Measurements from ENCODE around the gene NUDT14.

NUDT14 gene

GRCh38 chr14:105212541-105213300 is 31.6 kb upstream of the NUDT14 start:
- DNase-seq (ENCODE audit: low read depth): no peak

GRCh38 chr14:105211758-105212089 is 30.6 kb upstream of the NUDT14 start:
- no peak for DNase-seq (ENCODE audit: low read depth)

- DNase-seq (ENCODE audit: low read depth): no peak
Measured at GRCh38 chr14:105211086-105211757, 30.1 kb upstream of the NUDT14 start.

- DNase-seq (ENCODE audit: low read depth): no peak
Measured at GRCh38 chr14:105210266-105211025, 29.3 kb upstream of the NUDT14 start.

GRCh38 chr14:105209646-105210045 is 28.5 kb upstream of the NUDT14 start:
- DNase-seq (ENCODE audit: low read depth): no peak

GRCh38 chr14:105209091-105209490 is 28.0 kb upstream of the NUDT14 start:
- no peak for DNase-seq (ENCODE audit: low read depth)

GRCh38 chr14:105208738-105209075 is 27.6 kb upstream of the NUDT14 start:
- no peak for DNase-seq (ENCODE audit: low read depth)

GRCh38 chr14:105207996-105208737 is 27.1 kb upstream of the NUDT14 start:
- DNase-seq (ENCODE audit: low read depth): no peak

- DNase-seq (ENCODE audit: low read depth): no peak
Measured at GRCh38 chr14:105207460-105207901, 26.4 kb upstream of the NUDT14 start.

- DNase-seq (ENCODE audit: low read depth): no peak
Measured at GRCh38 chr14:105206873-105207272, 25.8 kb upstream of the NUDT14 start.

- DNase-seq (ENCODE audit: low read depth): no peak
Measured at GRCh38 chr14:105205673-105206208, 24.6 kb upstream of the NUDT14 start.

- DNase-seq (ENCODE audit: low read depth): no peak
Measured at GRCh38 chr14:105204931-105205672, 24.0 kb upstream of the NUDT14 start.

- DNase-seq (ENCODE audit: low read depth): no peak
Measured at GRCh38 chr14:105204206-105204930, 23.3 kb upstream of the NUDT14 start.

- DNase-seq (ENCODE audit: low read depth): no peak
Measured at GRCh38 chr14:105203701-105204100, 22.6 kb upstream of the NUDT14 start.

- DNase-seq (ENCODE audit: low read depth): peak; percentile 44
Measured at GRCh38 chr14:105203057-105203531, 22.0 kb upstream of the NUDT14 start.

- no peak for DNase-seq (ENCODE audit: low read depth)
Measured at GRCh38 chr14:105201925-105202513, 20.9 kb upstream of the NUDT14 start.

- no peak for DNase-seq (ENCODE audit: low read depth)
Measured at GRCh38 chr14:105201156-105201924, 20.2 kb upstream of the NUDT14 start.

- DNase-seq (ENCODE audit: low read depth): no peak
Measured at GRCh38 chr14:105200641-105201040, 19.5 kb upstream of the NUDT14 start.

- no peak for DNase-seq (ENCODE audit: low read depth)
Measured at GRCh38 chr14:105200074-105200473, 19.0 kb upstream of the NUDT14 start.

All from activated gamma-delta T cell treated with anti-CD3 and anti-CD28 coated beads, Interleukin-2, amount 50 U/mL, for 16 hours (primary cell).